SU-DHL-6 (cell line): ENCODE measurements around the gene TIE1.

ENCODE experiments used
- EZH2phosphoT487 ChIP-seq: fragments of 200-600 bp; sonication (generic), shearing (Covaris generic); conservative IDR thresholded peaks from 2 replicates; pipeline ENCODE4 v1.6.1; 2018; ENCODE audit warnings: mild to moderate bottlenecking, antibody characterized with exemption, low read length, moderate library complexity, mixed read lengths
- TF ChIP-seq, protein P1 (sequence below): fragments of 200-600 bp; sonication (generic); IDR thresholded peaks from one replicate; pipeline ENCODE4 v1.5.1; 2017; ENCODE audit warnings: antibody characterized with exemption, mild to moderate bottlenecking, low read length, moderate library complexity; ENCODE audit not compliant: insufficient read depth, poor library complexity, severe bottlenecking

DNA sequence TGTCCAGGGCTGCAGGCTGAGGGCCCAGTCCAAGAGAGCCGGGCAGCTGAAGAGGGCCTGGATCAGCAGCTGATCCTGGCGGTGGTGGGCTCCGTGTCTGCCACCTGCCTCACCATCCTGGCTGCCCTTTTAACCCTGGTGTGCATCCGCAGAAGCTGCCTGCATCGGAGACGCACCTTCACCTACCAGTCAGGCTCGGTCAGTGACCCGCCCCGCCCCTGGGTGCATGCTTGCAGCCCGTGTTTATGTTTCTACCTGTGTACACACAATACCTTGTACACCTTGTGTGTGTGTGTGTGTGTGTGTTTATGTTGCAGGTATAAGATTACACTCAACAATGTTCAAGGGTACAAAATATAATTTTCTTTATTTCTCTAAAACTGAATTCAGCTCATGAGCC is 13.0 kb downstream of the TIE1 start:
- no peak for TF ChIP-seq EZH2phosphoT487
- TF ChIP-seq, protein P1, sequence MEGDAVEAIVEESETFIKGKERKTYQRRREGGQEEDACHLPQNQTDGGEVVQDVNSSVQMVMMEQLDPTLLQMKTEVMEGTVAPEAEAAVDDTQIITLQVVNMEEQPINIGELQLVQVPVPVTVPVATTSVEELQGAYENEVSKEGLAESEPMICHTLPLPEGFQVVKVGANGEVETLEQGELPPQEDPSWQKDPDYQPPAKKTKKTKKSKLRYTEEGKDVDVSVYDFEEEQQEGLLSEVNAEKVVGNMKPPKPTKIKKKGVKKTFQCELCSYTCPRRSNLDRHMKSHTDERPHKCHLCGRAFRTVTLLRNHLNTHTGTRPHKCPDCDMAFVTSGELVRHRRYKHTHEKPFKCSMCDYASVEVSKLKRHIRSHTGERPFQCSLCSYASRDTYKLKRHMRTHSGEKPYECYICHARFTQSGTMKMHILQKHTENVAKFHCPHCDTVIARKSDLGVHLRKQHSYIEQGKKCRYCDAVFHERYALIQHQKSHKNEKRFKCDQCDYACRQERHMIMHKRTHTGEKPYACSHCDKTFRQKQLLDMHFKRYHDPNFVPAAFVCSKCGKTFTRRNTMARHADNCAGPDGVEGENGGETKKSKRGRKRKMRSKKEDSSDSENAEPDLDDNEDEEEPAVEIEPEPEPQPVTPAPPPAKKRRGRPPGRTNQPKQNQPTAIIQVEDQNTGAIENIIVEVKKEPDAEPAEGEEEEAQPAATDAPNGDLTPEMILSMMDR: no peak
